GM12892 (cell line): Measurements from ENCODE around the gene ZNF429.

ENCODE experiments used
- DNase-seq: peaks from one replicate; pipeline ENCODE4 v3.0.0; 2011; ENCODE audit not compliant: insufficient read length
- FAIRE-seq: peaks from 2 replicates; lab custom pipeline; 2011; peaks lifted over from hg19 to GRCh38; lab: Jason Lieb, UNC
- POLR2A ChIP-seq: IDR thresholded peaks from 2 replicates; pipeline ENCODE4 v1.6.1; 2011; ENCODE audit warnings: low read depth, low read length, control low read depth
- POLR2AphosphoS5 ChIP-seq: IDR thresholded peaks from 2 replicates; pipeline ENCODE4 v1.6.1; 2011; ENCODE audit warnings: low read depth, low read length, control low read depth
- TAF1 ChIP-seq: IDR thresholded peaks from 2 replicates; pipeline ENCODE4 v1.6.1; 2011; ENCODE audit warnings: low read depth, mild to moderate bottlenecking, control low read depth, low read length, borderline replicate concordance

ZNF429 gene

GRCh38 chr19:21603431-21604231 is 98.2 kb downstream of the ZNF429 start:
- no peak for DNase-seq
- TF ChIP-seq POLR2A (no peak), TAF1 (no peak), POLR2AphosphoS5 (no peak)
- FAIRE-seq = no peak

- FAIRE-seq = no peak
- DNase-seq = no peak
- TF ChIP-seq TAF1 (no peak), POLR2AphosphoS5 (no peak)
Observed at GRCh38 chr19:21604351-21604926, 99.0 kb downstream of the ZNF429 start.
